GM19438 (cell line): ENCODE data around the gene SAE1.

Experiments
- ATAC-seq: cut with Tn5 transposase; IDR thresholded peaks from one replicate; pipeline ENCODE4 v1.9.1; 2021; ENCODE audit warnings: low read depth; ENCODE audit not compliant: unreplicated experiment

SAE1 gene

GRCh38 chr19:47258895-47259555 lies 128.4 kb downstream of the SAE1 start:
- ATAC-seq: no peak
